Measurements from ENCODE around the gene IFNA13.
A peak's percentile ranks its signal among the peaks of the same experiment; 100 is the strongest.

Gene IFNA13

DNA sequence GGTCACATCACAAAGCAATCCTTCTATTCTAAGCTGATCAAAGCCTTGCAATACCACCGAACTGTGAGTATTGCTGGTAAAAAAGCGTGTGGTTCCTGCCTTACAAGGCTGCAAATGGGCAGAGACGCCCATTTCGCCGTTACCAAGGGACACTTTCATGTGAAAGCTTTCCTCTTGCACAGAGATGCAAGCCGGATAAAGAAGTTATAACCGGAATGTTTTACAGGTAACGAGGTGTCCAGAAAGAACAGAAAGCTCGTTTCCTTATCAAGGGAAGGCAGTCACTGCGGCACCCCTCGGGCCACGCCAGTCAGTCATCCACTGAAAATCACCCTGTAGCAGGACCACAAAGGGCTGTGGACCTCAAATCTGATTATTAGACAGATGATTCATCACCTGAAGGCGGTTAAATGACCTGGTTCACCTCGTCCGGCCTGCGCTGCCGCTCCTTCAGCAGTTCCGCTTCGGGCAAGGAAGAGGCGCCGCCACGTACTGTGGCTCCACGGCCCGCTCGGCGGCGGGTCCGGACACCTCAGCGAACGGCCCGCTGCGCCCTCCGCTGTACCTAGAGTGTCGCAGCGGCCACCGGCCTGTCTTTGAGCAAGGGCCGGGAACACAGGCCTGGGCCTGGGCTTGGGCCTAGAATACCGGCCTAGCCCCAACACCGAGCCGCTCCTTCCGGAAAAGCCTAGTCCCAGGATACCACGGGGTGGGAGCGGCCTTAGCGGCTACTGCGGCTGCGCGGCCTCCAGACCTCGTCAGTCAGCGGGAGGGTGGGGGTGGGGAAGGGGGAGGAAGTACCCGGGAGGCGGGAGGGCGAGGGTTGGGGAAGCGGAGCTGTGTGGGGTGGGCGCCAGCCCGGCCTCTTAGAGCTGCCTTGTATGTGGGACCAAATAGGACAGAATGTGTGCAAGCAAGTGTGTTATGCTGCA is 32.9 kb downstream of the IFNA13 start, which contains the start of gene KLHL9:
TSS of gene KLHL9 (minus strand) at position 704 of the 932 bp plus-strand sequence. CDS start at position 159, 545 bp downstream.
- peak; percentile 92 to 94 for DNase-seq
- no peak for TF ChIP-seq GATA1 (IDR thresholded peaks at IDR 0.05; ENCODE audit: low read depth, low read length)
- peak; percentile 76 for TF ChIP-seq POLR2A (IDR thresholded peaks at IDR 0.05; ENCODE audit: low read length)

DNA sequence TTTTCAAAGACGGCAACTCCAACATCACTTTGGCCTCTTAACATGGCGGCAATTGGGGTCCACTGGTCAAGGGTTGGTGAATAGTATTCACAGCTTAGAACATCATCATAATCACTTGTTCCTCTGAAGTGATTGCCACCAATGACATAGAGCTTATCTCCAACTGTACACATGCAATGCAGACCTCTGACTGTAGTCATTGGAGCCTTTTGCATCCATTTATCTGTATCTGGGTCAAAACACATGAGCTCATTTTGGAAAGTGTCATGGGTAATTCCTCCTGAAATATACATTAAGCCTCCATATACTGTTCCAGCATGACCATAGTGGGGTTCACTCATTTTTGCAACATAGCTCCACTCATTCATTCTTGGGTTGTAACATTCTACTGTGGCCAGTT is 34.6 kb downstream of the IFNA13 start:
- DNase-seq: peak; percentile 57 to 74
- TF ChIP-seq GATA1 (IDR thresholded peaks at IDR 0.05; ENCODE audit: low read depth, low read length): no peak
- no peak for TF ChIP-seq POLR2A (IDR thresholded peaks at IDR 0.05; ENCODE audit: low read length)

DNA sequence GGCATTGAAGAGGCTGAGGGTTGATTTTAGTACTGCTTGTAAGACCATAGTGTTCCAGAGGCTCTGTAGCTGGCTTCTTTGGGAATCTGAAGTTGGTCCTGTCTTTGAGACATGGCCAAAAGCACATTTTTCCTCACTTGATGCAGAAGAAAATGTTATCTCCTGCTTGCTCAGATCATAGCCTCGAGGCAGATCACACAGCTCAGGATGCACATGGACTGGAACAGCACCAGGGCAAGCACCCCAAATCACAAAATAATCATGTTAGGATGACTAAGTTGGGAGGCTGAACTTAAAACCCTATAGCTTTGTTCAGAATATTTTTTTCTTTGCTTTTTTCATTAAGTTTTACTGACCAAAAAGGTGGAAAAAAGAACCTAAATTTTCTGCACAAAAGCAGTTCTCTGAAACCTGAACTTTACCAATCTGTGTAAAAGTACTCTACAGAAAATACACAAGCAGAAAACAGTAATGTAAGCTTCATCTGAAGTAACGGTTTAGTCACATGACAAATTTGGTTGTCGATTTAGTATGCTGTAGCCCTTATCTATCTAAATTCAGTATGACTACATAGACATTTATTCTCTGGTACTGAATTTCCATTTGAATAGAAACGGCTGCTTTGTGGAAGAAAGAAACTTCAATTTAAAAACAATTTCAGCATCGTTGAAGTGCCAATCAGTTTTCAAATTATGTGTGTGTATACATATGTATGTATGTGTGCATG is 36.0 kb downstream of the IFNA13 start:
- no peak for DNase-seq
- TF ChIP-seq POLR2A (IDR thresholded peaks at IDR 0.05; ENCODE audit: low read length) (no peak), GATA1 (IDR thresholded peaks at IDR 0.05; ENCODE audit: low read depth, low read length) (no peak)

DNA sequence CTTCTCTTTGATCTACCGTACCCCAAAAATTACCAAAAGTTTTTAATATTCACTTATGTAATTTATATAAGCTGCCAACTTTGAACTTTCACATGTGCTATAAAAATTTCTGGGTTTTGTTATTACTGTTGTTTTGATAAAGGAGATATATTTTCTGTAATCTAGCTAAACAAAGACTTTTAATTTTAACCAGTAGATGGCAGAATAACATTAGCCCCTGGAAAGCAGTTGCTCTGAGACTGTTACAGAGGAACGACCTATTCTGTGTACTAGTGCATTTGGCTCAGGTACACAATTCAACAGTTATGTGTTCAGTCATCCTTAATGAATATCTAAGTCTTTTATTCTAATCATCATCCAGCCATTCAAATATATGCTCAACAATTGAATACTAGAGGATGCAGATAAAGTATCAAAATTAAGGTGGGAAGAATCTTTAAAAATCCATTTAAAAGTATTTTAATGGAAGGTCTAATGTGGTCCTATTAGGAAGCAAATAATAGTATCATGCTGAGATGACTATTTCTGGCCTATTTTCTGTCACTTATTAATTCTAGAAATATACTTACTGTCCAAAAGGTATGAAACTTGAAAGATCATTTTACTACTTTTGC is 41.2 kb downstream of the IFNA13 start:
- DNase-seq: peak; percentile 47 to 61
- TF ChIP-seq POLR2A (IDR thresholded peaks at IDR 0.05; ENCODE audit: low read length): no peak
- no peak for TF ChIP-seq GATA1 (IDR thresholded peaks at IDR 0.05; ENCODE audit: low read depth, low read length)

DNA sequence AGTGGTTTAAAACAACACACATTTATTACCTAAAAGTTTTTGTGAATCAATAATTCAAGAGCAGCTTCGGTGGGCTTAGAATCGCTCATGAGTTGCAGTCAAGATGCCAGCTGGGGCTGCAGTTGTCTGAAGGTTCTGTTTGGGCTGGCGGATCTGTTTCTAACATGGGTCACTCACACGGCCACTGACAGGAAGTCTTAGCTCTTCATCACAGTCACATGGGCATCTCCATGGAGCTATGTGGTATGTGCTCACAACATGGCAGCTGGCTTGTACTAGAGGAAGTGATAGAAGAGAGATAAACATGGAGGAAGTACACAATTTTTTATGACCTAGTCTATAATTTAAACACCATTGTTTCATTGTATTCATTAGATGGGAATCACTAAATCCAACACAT is 43.8 kb downstream of the IFNA13 start:
- TF ChIP-seq POLR2A (IDR thresholded peaks at IDR 0.05; ENCODE audit: low read length) (no peak), GATA1 (IDR thresholded peaks at IDR 0.05; ENCODE audit: low read depth, low read length) (no peak)
- DNase-seq: no peak

DNA sequence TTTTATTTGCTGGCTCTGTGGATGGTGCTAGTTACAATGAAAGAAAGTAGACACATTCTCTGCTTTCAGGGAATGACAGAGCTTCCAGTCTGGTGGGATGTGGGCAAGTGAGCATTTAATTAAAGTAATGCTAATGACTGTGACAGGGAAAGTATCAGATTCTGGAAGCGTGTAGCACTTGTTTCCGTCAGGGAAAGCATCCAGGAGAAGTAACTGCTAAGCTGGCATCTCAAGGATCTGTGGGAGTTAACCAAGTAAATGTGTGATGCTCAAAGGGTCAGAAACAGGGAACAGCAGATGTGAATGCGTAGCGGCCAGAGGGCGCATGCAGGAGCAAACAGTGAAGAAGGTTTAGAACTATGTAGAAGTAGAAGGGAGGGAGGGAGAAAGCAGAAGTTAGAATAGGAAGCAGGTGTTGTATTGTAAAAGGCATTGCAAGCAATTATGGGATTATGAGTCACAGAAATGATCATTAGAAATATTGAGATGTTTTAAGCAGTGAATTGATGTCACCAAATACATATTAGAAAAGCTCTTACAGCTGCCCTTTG is 44.9 kb downstream of the IFNA13 start:
- TF ChIP-seq POLR2A (IDR thresholded peaks at IDR 0.05; ENCODE audit: low read length) (no peak), GATA1 (IDR thresholded peaks at IDR 0.05; ENCODE audit: low read depth, low read length) (no peak)
- no peak for DNase-seq

DNA sequence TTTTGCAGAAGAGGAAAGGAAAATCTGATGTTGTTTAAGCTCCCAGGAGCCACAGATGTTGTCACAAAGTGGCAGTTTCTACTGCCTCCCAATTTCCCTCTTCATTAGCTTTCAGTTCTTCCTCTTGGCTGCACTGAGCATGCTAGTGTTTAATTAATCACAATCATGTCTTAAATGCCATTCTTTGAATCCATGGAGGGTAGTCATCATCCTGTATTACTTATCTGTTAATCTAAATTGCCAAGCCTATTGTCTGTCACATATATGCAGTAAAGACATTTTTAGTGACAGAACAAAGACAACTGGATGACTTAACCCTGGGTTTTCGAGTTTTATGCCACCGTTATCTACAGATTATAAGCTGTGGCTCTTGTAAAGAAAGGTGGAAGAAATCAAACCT is 47.4 kb downstream of the IFNA13 start:
- no peak for DNase-seq
- no peak for TF ChIP-seq POLR2A (IDR thresholded peaks at IDR 0.05; ENCODE audit: low read length)
- TF ChIP-seq GATA1 (IDR thresholded peaks at IDR 0.05; ENCODE audit: low read depth, low read length): no peak

DNA sequence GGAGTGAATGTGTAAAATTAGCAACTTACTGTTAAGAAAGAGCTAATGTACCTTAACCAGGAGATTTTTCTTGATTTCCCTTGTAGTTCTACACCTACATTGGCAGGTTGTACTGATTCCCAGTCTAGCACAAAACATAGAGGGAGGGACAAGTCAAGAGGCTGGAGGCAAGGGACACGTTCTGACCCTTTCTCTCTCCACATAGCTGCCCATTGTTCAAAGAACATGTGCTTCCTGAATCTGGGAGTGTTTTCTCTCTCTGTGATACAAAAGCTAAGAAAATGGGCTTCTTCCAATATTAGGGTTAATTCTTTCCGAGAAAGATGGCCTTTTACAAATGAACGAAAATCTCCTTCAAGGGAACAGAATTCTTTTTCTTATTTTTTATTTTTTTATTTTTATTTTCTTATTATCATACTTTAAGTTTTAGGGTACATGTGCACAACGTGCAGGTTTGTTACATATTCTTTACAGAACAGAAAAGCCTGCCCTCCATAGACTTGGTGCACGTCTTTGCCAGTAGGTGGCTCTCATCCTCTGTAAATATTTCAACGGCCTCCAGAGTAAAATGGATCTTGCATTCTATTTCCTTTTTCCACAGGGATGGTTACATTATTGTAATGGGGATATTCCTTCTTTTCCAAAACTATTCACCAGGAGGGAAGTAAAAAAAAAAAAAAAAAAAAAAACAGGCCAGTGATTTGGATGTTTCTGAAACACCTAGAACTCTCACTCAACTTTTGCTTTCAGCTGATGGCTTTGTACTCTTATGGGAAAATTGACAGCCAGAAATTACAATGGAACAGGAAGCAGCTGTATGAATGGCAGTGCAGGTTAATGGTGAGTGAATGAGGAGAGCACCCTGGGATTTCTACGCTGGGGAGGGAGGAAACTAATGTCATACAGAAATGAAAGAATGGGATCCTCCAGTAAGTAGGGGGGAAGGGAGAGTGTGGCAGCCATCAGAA is 49.6 kb downstream of the IFNA13 start:
- DNase-seq: peak; percentile 35 to 55

More for the DNA sequence above, 49.6 kb downstream of the IFNA13 start:
- TF ChIP-seq GATA1 (IDR thresholded peaks at IDR 0.05; ENCODE audit: low read depth, low read length): no peak
- no peak for TF ChIP-seq POLR2A (IDR thresholded peaks at IDR 0.05; ENCODE audit: low read length)

Data from erythroblast (primary cell).